ENCODE results near the gene C16orf74.

DNA sequence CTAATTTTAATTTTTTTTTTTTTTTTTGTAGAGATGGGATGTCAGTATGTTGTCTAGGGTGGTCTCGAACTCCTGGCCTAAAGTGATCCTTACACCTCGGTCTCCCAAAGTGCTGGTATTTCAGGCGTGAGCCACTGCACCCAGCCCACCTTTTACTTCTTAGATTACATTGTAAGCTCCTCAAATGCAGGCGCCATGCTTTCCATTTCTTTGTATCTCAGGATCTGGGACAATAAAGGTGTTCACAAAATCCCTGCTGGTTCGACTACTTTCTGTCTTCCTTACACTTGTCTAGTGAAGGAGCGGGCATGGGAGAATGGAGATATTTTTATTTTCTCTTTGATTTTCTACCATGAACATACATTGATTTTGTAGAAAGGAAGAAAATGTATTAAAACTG lies 23.2 kb upstream of the C16orf74 start:
- TF ChIP-seq POLR2A (IDR thresholded peaks at IDR 0.05), result no peak
- TF ChIP-seq, protein P1, sequence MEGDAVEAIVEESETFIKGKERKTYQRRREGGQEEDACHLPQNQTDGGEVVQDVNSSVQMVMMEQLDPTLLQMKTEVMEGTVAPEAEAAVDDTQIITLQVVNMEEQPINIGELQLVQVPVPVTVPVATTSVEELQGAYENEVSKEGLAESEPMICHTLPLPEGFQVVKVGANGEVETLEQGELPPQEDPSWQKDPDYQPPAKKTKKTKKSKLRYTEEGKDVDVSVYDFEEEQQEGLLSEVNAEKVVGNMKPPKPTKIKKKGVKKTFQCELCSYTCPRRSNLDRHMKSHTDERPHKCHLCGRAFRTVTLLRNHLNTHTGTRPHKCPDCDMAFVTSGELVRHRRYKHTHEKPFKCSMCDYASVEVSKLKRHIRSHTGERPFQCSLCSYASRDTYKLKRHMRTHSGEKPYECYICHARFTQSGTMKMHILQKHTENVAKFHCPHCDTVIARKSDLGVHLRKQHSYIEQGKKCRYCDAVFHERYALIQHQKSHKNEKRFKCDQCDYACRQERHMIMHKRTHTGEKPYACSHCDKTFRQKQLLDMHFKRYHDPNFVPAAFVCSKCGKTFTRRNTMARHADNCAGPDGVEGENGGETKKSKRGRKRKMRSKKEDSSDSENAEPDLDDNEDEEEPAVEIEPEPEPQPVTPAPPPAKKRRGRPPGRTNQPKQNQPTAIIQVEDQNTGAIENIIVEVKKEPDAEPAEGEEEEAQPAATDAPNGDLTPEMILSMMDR (IDR thresholded peaks at IDR 0.05), result no peak
